Endothelial cell (in vitro differentiated cells): Measurements from ENCODE around the gene LRP3. TPM values are rescaled to one million over a fixed set of nuclear protein-coding genes. Genes with fewer than 3 reads are reported as not detected.

Experiments
- DNase-seq: peaks from one replicate; pipeline ENCODE4 v3.0.0; 2021; ENCODE audit warnings: low spot score
- H3K27ac Mint-ChIP-seq: one replicate; pipeline ENCODE4 v1.8.0; 2021; ENCODE audit warnings: mixed read lengths, inconsistent platforms; ENCODE audit not compliant: unreplicated experiment
- H3K27me3 Mint-ChIP-seq: one replicate; pipeline ENCODE4 v1.8.0; 2021; ENCODE audit warnings: mild to moderate bottlenecking, moderate library complexity, mixed read lengths, inconsistent platforms; ENCODE audit not compliant: unreplicated experiment
- H3K36me3 Mint-ChIP-seq: one replicate; pipeline ENCODE4 v1.8.0; 2021; ENCODE audit warnings: mild to moderate bottlenecking, low read depth, mixed read lengths, inconsistent platforms; ENCODE audit not compliant: unreplicated experiment
- H3K4me1 Mint-ChIP-seq: one replicate; pipeline ENCODE4 v1.8.0; 2021; ENCODE audit warnings: mild to moderate bottlenecking, mixed read lengths, inconsistent platforms; ENCODE audit not compliant: unreplicated experiment
- H3K4me3 Mint-ChIP-seq: one replicate; pipeline ENCODE4 v1.8.0; 2021; ENCODE audit warnings: mild to moderate bottlenecking, mixed read lengths, inconsistent platforms; ENCODE audit not compliant: unreplicated experiment
- H3K9me3 Mint-ChIP-seq: one replicate; pipeline ENCODE4 v1.8.0; 2021; ENCODE audit warnings: mixed read lengths, inconsistent platforms; ENCODE audit not compliant: unreplicated experiment
- CTCF ChIP-seq: fragments of 200-600 bp; sonication (generic); IDR thresholded peaks from one replicate; pipeline ENCODE4 v1.5.0; 2021; ENCODE audit warnings: antibody characterized with exemption; ENCODE audit not compliant: unreplicated experiment
- total RNA-seq: library from RNA; stranded (reverse); fragmentation: NEBNext Ultra II Directional; extraction: Animal tissue kit (Norgen Biotek cat#: 25700); gene quantifications from one replicate; pipeline ENCODE4 v1.2.1, GENCODE V29; 2021; ENCODE audit not compliant: unreplicated experiment

LRP3 gene
- total RNA-seq, 1 donor from 2014 or later = 5.4 TPM

- Mint-ChIP-seq H3K27ac (no peak overlapping the region), H3K36me3 (no peaks in the 10 kb centered on the region), H3K9me3 (no peaks in the 10 kb centered on the region), H3K4me3 (no peak overlapping the region), H3K27me3 (peaks cover 9% of the 10 kb centered on the region), H3K4me1 (no peaks in the 10 kb centered on the region)
- DNase-seq = no peak
- no peak for TF ChIP-seq CTCF
Observed at GRCh38 chr19:33195645-33196347, 1.7 kb downstream of the LRP3 start.

DNA sequence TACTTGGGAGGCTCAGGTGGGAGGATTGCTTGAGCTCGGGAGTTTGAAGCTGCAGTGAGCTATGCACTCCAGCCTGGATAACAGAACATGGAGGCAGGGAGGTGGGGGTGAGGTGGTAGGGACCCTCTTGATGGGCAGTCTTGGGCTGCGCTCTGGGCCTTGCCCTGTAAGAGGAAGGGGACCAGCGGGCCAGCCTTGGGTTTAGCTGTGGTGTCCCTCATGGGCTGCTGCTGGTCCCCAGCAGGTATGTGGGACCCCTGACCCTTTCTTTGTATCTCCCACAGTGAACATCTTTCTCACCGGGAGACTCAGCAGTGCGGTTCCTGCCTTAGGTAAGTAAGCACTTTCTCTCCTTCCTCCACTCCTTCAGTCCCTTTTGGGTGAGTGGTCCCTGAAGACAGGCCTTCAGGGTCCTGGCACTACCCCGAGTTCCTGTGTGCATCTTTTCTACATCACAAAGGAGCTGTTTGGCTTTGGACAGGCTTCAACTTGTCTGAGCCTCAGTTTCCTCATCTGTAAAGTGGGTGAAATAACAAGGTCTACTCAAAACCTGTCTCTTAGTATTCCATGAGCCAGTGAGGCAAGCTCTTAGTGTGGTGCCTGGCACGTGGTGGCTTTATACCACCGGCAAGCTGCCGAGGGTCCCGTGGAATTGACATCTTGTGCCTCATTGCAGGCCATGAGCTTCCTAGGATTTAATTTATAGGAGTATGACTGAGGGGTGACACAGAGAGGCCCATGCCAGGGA, 2.5 kb downstream of the LRP3 start:
- TF ChIP-seq CTCF = no peak
- H3K4me3 Mint-ChIP-seq = no peak overlapping the region
- H3K27me3 Mint-ChIP-seq = peaks cover 6% of the 10 kb centered on the region
- H3K4me1 Mint-ChIP-seq = no peaks in the 10 kb centered on the region
- H3K27ac Mint-ChIP-seq = no peak overlapping the region
- H3K9me3 Mint-ChIP-seq = no peaks in the 10 kb centered on the region
- DNase-seq = no peak
- H3K36me3 Mint-ChIP-seq = no peaks in the 10 kb centered on the region

DNA sequence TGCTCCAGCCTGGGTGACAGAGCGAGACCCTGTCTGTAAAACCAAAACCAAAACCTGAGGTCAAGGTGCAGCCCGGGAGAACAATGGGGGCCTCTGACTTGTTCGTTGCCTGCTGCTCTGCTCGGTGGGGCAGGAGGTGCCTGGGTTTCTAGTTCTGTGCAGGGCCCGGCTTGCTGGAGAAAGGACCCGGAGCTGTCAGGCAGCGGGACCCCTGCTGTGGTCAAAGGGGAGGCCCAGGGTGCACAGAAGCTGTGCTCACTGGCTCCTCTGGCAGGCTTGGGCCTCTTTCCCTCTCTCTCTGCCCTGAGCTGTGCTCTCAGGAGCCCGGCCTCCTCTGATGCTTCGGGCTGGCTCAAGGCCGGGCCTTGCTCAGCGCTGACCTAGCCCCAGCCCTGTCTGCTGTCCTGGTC, 3.5 kb downstream of the LRP3 start:
- TF ChIP-seq CTCF = no peak
- H3K9me3 Mint-ChIP-seq = no peaks in the 10 kb centered on the region
- no peak overlapping the region for H3K4me3 Mint-ChIP-seq
- peaks cover 8% of the 10 kb centered on the region for H3K27me3 Mint-ChIP-seq
- no peaks in the 10 kb centered on the region for H3K4me1 Mint-ChIP-seq
- no peak overlapping the region for H3K27ac Mint-ChIP-seq
- DNase-seq = no peak
- no peaks in the 10 kb centered on the region for H3K36me3 Mint-ChIP-seq

GRCh38 chr19:33198169-33198568, 4.0 kb downstream of the LRP3 start:
- Mint-ChIP-seq H3K36me3 (no peaks in the 10 kb centered on the region), H3K27ac (no peak overlapping the region), H3K4me1 (no peaks in the 10 kb centered on the region), H3K27me3 (peaks cover 8% of the 10 kb centered on the region), H3K4me3 (no peak overlapping the region), H3K9me3 (no peaks in the 10 kb centered on the region)
- no peak for DNase-seq
- no peak for TF ChIP-seq CTCF
